Epithelial cell of proximal tubule (primary cell): Measurements from ENCODE around the gene RPS21. TPM values are rescaled to one million over a fixed set of nuclear protein-coding genes. Genes with fewer than 3 reads are reported as not detected.

Experiments
- DNase-seq: peaks from one replicate; pipeline ENCODE4 v3.0.0-alpha.2; 2011; ENCODE audit warnings: low read depth
- H3K4me3 ChIP-seq: 2 replicates; pipeline ENCODE4 v1.5.1; 2011; ENCODE audit warnings: low read depth, mild to moderate bottlenecking, low read length
- CTCF ChIP-seq: conservative IDR thresholded peaks from 2 replicates; pipeline ENCODE4 v1.5.1; 2012; ENCODE audit warnings: low read depth, mild to moderate bottlenecking, low read length
- total RNA-seq: library from RNA; depleted of rRNA; stranded (reverse); fragments of >200 nt; gene quantifications from 2 replicates; pipeline ENCODE4 v1.2.3, GENCODE V29; 2015

The RPS21 gene
- total RNA-seq, 1 donor from 2014 or later: 2,322 TPM

- DNase-seq: no peak
- TF ChIP-seq CTCF: no peak
- H3K4me3 ChIP-seq: peak overlapping the region; percentile 69
These were observed 19.8 kb downstream of the RPS21 start for GRCh38 chr20:62406635-62407176.

- DNase-seq: no peak
- H3K4me3 ChIP-seq: peak within 1 kb of the TSS; percentile 69
- TF ChIP-seq CTCF: no peak
These were observed 20.5 kb downstream of the RPS21 start, which contains the start of gene CABLES2 for GRCh38 chr20:62407221-62407992. Gene CABLES2, minus strand, starts transcription at chr20:62407285. Its CDS starts 9 bp downstream, at chr20:62407276.

- DNase-seq: no peak
- no peak for TF ChIP-seq CTCF
These were observed 21.2 kb downstream of the RPS21 start for GRCh38 chr20:62408055-62408454.

GRCh38 chr20:62408640-62409039, 21.7 kb downstream of the RPS21 start:
- H3K4me3 ChIP-seq: no peak overlapping the region
- no peak for TF ChIP-seq CTCF
- DNase-seq: no peak

More at GRCh38 chr20:62408055-62408454, 21.2 kb downstream of the RPS21 start:
- H3K4me3 ChIP-seq: no peak overlapping the region

- TF ChIP-seq CTCF: no peak
- DNase-seq: no peak
- no peak overlapping the region for H3K4me3 ChIP-seq
These were observed 22.4 kb downstream of the RPS21 start for GRCh38 chr20:62409086-62409853.

GRCh38 chr20:62409931-62410745, 23.2 kb downstream of the RPS21 start:
- H3K4me3 ChIP-seq: no peak overlapping the region
- TF ChIP-seq CTCF: peak; percentile 63
- no peak for DNase-seq
